RKO (cell line): ENCODE data around the gene MYRIP.

Experiments
- DNase-seq: peaks from one replicate; pipeline ENCODE4 v3.0.0-alpha.2; 2016; ENCODE audit warnings: low spot score

MYRIP gene

DNA sequence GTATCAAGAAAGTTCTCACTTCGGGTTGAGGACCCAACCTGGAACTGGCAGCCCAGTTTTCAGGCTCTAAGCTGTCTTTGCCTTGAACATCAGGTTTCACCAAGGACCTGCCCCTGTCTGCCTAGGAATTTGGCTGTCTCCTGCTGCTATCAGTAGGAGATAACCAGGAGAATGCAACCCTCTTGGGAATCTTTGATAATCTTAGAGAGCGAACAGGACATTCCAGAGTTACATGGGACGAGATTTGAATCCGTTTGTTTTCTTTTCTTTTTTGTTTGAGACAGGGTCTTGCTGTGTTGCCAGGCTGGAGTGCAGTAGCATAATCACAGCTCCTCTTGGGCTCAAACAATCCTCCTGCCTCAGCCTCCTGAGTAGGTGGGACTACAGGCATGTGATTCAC is 482.1 kb downstream of the MYRIP start:
- no peak for DNase-seq

DNA sequence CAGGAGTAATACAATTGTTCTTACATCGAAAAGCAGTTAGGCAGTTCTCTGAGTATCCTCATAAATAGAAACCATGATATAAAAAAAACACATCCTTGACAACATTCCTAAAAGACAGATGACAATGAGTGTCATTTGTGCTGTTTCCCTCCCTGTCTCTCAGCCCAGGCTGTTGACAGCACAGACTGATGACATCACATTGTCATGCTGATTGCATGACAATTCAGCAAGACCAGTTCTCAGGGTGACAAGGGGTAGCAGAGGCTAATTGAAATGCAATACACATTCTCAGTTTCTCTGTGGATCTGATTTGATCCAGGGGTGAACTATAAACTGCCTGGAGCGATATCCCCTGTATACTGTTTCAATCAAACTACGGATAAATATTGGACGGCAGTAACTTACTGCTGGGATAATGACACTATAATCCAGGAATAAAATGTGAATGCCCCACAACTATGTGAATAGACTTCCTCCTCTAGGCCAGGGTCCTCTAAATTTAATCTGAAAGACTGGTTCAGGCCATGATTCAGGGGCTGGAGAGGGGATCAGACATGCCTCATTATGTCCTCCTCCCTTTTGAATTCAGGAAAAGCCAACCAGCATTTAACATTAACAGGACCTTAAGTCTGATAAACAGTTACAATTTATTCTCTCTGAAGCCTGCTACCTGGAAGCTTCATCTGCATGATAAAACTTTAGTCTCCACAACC is 483.4 kb downstream of the MYRIP start:
- DNase-seq, result no peak

- DNase-seq, result no peak
Measured at GRCh38 chr3:40294434-40294833, 485.0 kb downstream of the MYRIP start.

DNA sequence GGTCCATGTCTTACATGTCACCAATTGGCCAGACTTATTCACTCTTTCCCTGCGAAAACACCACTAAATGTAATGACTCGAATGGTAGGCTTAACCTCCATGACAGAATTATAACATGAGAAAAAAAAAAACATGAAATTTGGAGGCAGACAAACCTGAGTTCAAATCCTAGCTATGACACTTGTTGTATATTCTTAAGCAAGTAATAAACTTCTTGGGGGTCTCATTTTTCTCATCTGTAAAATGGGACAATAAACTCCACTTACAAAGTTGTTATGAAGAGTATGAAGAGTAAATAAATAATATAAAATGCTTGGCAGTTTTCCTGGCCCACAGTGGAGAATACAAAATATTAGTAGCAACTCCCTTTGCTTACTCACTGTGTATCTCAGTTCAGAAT is 488.7 kb downstream of the MYRIP start:
- no peak for DNase-seq

DNA sequence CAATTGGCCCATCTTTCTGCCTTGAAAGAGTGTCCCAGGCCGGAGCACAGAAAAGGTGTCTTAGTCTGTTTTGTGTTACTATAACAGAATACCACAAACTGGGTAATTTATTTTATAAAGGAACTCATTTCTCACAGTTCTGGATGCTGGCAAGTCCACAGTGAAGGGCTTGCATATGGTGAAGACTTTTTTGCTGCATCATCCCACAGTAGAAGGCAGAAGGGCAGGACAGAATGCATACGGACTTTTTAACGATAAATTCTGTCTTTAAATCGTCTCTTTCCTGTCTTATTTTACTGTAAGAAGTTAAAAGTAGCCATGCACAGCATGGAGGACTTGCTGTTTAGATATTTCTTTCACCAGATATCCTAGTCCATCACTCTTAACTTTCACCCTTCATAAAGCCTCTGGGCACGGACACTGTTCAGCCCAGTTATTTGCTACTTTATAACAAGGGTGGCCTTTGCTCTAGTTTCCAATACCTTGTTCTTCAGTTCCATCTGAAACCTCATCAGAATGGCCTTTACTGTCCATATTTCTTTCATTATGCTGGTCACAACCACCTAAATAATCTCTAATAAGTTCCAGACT is 489.8 kb downstream of the MYRIP start:
- no peak for DNase-seq

DNA sequence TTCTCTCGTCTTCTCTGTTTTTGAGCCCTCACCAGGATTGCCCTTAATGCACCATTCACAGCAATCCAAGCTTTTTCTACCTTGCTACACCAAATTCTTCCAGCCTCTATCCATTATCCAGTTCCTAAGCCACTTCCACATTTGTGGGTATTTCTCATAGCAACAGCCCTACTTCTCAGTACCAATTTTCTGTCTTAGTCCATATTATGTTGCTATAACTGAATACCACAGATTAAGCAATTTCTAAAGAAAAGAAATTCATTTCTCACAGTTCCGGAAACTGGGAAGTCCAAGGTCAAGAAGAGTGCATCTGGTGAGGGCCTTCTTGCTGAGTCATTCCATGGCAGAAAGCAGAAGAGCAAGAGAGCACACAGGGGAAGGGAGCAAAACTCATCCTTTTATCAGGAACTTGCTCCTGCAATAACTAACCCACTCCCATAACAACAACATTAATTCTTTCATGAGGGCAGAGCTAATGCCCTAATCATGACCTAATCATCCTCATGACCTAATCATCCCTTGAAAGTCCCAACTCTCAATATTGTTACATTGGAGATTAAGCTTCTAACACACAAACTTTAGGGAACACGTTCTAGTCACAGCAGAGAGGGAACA is 490.4 kb downstream of the MYRIP start:
- DNase-seq, result no peak

DNA sequence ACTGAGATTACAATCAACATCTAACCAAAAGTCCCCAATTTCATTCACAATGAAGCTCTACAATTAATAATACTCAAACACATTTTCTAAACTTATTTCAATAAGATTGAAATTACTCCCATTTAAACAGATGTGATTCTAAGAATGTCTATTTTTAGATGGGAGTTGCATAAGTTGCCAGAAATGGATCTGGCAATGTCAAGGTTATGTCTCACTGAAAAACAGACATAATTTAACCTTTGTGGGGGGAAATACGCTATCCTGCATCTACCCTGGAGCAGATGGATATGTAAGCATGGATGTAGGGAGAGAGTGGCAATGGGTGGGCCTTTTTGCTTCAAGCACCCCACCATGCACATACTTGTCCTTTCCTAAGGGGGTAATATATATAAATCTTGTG is 493.4 kb downstream of the MYRIP start:
- DNase-seq, result no peak

- no peak for DNase-seq
Measured at GRCh38 chr3:40304352-40304751, 494.9 kb downstream of the MYRIP start.

GRCh38 chr3:40306336-40306735 is 496.9 kb downstream of the MYRIP start:
- no peak for DNase-seq

DNA sequence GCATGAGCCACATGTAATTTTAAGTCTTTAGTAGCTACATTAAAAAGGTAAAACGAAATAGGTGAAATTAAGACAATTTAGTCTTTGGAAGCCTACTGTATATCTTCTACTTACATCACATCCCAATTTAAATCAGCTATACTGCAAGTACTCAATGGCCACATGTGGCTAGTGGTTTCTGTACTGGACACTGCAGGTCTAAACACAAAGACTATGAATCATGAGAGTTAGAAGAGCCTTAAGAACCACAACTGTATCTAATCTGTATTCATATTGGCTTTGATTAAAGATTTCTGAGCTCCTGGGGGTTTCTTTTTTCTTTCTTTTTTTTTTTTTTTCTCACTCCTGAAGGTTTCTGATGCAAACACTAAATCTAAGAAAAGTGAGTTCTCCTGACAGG is 497.8 kb downstream of the MYRIP start:
- no peak for DNase-seq

GRCh38 chr3:40308725-40309417 is 499.5 kb downstream of the MYRIP start:
- DNase-seq, result no peak

DNA sequence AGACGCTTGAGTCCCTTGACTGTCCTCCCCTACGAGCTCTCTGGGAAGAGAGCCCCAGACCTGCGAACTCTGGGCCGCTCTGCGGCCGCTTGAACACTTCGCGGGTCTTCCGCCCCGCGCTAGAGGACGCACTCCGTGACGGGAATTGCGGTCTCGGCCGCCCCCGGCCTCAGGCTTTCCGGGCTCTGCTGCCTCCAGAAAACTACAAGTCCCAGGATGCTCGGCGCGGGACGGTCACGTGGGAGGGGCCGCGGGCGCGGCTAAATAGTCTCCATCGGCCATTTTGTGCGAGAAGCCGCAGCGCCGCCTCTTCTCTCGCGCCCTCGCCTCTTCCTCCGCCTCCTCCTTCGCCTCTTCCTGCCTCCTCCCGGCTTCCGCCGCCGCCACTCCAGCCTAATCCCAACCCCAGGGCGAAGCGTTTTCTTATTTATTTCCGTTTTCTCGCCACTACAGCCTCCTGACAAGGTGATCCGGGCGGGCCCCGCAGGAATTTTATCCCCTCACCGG is 500.1 kb downstream of the MYRIP start, which contains the start of gene EIF1B:
TSS of gene EIF1B (plus strand) at position 290 of the 507 bp plus-strand sequence. CDS start 235 bp downstream, outside the sequence.
- peak; percentile 97 for DNase-seq
